CD4-positive, alpha-beta T cell treated with Interleukin-1 beta for 1 hour (primary cell): Measurements from ENCODE around the gene CSPG4.
"Not testable (repeated sequence)": the region's sequence is repeated elsewhere in the genome, so short reads cannot be mapped to it uniquely, and the experiment has no call there.

ENCODE experiments used
- DNase-seq, 2 donors: peaks; one replicate each; pipeline ENCODE4 v3.0.0-alpha.2; 2020 to 2022

The CSPG4 gene, protein sequence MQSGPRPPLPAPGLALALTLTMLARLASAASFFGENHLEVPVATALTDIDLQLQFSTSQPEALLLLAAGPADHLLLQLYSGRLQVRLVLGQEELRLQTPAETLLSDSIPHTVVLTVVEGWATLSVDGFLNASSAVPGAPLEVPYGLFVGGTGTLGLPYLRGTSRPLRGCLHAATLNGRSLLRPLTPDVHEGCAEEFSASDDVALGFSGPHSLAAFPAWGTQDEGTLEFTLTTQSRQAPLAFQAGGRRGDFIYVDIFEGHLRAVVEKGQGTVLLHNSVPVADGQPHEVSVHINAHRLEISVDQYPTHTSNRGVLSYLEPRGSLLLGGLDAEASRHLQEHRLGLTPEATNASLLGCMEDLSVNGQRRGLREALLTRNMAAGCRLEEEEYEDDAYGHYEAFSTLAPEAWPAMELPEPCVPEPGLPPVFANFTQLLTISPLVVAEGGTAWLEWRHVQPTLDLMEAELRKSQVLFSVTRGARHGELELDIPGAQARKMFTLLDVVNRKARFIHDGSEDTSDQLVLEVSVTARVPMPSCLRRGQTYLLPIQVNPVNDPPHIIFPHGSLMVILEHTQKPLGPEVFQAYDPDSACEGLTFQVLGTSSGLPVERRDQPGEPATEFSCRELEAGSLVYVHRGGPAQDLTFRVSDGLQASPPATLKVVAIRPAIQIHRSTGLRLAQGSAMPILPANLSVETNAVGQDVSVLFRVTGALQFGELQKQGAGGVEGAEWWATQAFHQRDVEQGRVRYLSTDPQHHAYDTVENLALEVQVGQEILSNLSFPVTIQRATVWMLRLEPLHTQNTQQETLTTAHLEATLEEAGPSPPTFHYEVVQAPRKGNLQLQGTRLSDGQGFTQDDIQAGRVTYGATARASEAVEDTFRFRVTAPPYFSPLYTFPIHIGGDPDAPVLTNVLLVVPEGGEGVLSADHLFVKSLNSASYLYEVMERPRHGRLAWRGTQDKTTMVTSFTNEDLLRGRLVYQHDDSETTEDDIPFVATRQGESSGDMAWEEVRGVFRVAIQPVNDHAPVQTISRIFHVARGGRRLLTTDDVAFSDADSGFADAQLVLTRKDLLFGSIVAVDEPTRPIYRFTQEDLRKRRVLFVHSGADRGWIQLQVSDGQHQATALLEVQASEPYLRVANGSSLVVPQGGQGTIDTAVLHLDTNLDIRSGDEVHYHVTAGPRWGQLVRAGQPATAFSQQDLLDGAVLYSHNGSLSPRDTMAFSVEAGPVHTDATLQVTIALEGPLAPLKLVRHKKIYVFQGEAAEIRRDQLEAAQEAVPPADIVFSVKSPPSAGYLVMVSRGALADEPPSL (N-terminal part only)

DNA sequence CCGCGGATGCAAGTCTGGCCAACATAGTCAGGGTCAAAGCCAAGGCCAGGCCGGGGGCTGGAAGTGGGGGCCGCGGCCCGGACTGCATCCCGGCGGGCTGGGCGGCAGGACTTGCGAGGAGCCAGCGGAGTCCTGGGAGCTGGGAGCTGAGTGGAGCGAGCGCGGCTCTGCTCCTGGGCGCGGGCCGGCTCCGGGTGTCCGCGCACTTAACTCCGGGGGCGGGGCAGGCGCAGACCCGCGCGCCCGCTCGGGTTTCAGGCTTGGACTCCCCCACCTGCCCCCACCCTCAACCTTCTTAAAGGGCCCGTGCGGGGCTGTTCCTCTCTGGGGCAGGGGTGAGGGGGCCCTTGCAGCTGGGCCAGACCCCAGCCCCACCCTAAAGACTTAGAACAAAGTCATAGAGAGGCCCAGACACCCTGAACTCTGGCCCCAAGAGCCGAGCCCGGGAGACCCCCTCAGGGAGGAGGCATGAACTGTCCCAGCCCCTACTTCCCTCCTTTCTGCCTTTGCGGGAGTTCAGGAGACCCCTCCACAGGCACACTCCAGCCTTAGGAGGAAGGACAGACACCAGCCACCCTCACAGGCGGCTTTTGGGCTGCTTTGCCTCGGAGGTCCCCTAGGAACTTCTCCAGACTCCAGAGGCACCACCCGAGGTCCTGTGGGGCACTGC lies at the start of gene CSPG4:
Gene CSPG4, minus strand, starts transcription at position 181 of the 670 bp plus-strand sequence. Its CDS starts 93 bp downstream, at position 88.
- no peak for DNase-seq

DNA sequence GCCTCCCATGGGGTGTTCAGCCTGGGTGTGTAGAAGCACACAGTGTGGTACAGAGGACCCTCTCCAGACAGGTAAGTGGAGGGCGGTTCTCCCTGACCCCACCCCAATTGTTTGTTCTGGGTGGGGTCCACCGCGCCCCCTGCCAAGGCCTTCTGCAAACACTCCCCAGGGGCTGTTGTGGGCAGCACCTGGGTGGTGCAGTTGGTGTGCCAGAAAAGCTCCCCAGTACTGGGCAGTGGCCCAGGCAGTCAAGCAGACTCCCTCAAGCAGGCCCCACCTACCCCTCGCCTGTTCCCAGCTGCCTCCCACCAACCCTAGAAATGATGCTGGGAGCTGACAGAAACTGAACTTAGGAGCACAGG lies 49.7 kb upstream of the CSPG4 start:
- DNase-seq, result not testable (repeated sequence)

DNA sequence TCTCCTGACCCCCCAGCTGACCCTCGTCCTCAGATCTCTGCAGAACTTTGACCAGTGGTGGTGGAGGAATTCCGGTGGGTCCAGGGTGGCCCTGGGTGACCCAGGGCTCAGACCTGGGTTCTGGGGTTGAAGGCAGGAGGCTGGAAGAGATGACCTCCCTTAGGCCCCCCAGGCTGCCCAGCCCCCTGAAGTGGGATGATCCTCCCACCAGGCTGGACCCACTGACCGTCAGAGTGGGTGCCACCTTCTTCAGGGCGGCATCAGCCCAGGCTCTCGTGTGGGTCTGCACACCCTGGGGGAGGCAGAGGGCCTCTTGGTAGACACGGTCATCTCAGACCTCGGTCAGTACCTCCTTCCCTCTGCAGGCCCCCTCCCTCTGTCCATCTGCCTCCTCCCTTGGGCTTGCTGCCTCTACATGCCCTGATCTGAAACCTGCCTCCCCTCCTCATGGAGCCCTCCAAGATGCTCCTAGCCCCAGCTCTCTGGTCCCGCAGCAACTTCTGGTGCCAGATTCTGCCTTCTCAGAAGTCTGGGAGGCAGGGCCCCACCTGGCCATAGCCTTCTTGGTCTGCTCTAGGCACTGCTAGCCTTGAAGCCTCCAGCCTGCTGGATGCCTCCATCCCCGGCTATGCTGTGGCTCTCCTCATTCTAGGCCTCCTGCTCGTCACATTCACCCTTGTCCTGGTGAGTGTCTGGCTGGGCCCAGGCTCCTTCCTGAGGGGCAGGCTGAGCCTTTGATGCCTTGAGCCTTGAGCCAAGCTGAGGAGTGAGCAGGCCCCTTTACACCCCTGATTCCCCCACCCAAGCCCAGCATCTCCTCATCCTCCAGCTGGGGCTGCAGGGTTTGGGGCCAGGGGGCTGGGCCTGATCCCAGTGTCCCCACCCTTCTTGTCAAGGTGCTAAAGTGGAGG lies 49.1 kb upstream of the CSPG4 start:
- DNase-seq, result no peak

DNA sequence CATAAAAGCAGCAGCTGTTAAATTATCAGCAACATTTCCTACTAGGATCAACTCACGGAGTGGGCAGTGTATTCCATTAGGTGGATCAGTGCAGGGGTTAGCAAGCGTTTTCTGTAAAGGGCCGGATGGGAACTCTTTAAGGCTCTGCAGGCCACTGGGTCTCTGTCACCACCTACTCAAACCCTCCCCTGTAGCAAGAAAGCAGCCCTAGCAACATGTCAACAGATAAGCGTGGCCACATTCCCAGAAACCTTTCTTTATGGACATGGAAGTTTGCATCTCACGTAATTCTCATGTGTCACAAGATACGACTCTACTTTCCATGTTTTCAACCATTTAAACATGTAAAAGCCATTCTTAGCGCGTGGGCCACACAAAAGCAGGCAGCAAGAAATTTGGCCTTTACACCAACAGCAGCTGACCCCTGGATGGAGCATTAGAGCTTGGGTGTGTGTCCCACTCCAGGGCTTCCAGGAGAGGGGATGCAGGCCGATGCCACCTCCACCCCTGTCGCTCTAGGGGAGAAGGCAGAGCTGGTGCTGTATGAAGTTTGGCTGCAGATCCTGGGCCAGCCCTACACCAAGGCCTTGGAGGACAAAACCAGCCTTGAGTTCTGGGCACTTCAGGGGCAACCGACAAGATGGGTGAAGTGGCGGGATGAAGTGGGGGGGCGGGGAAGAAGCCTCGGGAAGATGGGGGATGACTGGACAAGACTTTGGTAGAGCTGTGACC lies 48.2 kb upstream of the CSPG4 start:
- no peak for DNase-seq

DNA sequence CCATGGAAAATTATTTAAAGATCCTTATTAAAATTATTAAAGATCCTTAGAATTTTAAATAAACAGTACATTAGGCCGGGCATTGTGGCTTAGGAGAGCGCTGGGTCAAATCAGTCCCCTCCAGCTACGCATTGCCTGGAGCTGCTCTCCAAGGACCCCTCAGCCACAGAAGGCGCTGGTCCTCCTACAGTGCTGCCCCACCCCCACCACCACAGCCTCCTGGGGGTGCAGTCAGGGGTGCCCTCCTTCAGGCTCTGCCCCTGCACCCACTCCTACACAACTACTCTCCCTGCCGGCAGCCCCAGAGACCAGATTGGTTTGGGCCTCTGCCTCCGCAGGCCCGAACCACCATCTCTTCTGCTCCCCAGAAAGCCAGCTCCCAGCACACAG lies 47.5 kb upstream of the CSPG4 start:
- DNase-seq, result not testable (repeated sequence)

DNA sequence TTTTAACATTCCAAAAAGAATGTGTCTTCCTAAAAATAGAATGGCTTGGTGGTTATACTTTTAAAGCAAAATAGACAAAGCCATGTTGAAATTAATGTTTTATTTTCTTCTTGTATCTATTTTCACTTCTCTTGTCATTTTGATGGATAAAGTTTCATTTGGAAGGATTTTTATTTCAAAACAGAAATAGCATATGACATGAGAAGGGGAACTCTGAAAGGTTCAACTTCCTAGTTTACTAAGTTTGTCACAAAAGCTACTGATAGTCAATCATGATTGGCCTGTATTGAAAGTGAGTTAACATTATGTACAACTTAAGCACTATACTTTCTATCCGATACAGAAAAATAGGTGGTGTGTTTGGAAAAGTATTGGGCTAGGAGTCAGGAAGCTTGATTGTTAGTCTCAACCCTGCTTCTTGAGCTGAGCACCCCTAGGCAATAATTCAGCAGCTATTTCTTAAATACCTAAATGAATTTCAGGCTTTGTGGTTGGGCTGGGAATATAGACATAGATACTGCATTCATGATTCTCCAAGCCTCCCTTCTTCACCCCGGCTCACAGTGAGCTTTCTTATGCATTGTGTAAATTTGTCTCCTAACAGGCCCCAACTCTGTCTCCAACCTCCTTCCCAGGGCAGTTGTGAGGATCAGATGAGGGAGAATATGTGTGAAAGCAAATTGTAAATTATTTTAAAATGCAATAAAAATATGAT lies 46.9 kb upstream of the CSPG4 start:
- DNase-seq, result no peak

DNA sequence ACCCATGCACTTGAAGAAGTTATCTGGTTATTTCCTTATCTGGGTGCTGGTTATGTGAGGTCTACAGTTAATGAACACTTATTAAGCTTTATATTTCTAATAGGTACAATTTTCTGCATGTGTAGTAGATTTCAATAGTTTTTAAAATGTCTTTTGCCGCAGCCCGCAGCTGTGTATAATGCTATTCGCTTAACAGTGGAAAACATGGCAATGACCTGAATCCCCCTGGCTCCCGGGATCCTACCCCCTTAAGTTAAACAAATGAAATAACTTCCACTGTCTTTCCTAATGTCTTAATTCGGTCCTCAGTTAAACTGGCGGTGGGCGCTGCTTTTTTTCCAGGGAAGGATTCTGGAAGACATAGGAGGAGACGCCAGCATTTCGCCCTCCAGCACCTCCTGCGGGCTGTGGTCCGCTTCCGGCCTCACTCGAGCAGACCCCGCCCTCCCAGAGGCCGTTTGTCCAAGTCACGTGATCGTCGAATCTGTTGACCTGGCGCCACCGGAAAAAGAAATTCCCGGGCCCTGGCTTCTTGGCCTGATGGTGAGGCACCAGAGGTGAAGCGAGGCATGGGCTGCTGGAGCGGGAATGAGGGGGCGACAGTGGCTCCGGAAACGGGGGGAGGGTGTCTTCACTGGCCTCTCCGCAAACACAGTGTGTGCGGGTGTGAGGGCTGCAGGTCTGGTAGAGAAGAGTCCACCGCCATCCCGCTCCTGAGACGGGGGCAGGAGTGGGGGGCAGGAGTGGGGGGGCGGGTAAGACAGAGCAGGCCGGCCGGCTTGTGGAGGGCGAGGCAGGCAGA lies 45.6 kb upstream of the CSPG4 start:
- DNase-seq, result peak; percentile 52 to 57

DNA sequence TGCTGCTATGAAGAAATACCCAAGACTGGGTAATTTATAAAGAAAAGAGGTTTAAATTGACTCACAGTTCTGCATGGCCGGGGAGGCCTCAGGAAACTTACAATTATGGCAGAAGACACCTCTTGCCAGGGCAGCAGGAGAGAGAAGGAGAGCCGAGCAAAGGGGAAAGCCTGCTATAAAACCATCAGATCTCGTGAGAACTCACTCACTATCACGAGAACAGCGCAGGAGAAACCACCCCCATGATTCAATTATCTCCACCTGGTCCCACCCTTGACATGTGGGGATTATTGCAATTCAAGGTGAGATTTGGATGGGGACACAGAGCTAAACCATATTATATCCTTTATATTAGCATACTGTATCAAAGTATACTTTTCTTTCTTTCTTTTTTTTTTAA lies 42.2 kb upstream of the CSPG4 start:
- DNase-seq, result not testable (repeated sequence)

DNA sequence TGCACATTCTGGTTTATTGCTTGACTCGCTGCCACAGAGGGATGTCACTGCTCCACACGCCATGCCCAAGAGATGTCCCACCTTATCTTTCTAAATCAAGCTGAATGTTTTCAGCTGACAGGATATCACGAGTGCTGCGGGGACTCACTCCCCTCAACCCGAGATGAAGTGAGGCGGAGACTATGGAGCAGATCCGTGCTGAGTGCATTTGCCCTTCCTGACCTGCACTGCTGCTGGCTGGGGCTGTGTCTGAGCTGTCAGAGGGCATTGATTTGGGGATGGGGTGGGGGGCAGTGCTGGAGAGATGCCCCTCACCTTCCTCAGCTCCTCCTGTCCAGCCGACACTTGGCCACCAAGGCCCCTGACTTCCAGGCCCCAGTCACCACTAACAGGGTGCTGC lies 40.5 kb upstream of the CSPG4 start:
- DNase-seq, result no peak

DNA sequence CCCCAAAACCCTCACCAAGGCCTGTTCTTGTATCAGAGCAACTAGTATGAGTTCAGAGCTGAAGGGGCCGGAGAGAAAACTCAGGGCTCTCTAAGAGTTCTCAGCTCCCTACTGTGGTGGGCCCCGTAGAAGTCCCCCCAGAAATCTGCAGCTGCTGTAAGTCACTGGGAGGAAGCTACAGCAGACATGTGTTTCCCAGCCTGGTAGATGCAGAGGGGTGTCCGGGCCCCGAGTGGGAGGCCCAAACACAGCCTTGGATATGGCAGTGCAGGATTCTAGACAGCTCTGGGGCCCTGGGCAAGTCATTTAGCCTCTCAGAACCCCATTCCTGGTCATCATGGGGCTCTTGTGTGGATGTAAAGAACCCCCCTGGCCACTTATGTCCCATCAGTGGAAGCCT lies 39.2 kb upstream of the CSPG4 start:
- DNase-seq, result no peak

DNA sequence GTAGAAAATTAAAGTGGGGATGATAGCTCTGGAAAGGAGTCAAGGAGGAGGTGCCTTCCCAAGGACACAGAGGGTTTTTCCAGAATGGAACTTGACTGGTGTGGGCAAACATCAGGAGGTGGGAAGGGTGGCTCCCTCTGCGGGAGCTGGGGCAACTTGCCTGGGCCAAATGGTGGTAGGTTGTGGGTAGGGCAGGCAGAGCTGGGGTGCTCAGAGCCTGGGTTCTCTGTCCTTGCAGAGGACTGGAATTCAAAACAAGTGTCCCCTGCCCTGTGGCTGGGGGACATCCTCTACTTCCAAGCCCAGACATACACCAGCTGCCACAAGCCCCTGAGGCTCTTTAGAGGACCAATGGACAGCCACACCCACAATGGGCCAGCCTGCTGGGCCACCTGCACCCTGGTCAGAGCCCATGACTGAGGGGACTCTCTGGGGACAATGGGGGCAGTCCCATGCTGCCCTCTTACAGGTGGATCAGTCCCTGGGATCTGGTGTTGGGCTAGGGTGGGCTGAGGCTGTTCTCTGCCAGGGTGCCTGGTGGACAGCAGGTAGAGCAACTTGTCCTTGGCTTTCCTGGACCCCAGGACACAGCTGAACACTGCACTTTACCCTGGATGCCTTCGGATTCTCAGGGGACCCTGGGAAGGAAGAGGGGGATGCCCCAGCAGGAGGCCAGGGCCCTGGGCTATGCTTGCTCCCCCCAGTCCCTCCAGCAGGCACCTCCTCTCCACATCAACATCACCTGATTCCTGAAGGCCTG lies 38.6 kb upstream of the CSPG4 start:
- no peak for DNase-seq

DNA sequence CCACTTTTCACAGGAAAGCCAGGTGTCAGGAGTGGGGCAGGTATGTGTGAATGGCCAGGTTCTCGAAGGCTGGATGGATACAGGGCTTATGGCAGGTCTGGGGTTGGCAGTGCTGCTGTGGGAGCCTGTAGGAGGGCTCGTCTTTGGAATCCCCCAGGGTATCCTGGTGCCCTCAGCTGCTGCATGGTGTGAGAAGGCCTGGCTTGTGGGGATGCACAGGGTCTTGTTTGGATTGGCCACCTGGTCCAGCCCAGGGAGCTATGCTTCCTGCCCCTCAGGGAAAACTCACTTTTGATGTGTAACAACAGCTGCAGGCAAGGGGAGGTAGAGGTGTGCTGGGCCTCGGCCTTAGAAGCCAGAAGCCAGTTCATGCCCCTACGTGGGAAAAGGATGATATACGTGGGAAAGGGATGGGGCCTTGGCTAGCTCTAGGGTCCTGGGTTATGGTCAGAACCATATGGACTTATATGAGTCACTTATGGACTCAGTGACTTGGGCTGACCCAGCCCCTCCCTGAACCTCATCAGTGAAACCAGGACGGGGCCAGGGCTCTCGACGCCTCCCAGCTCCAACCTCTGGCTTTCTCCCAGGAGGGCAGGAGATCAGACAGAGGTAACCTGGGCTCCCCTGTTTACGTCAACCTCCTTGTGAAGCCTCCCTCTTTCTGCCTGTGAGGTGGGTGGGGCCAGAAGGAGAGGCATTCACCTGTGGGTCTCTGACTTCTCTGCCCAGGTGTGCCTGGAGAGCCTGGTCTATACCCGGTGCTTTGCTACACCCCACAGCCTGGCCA lies 37.8 kb upstream of the CSPG4 start:
- no peak for DNase-seq

DNA sequence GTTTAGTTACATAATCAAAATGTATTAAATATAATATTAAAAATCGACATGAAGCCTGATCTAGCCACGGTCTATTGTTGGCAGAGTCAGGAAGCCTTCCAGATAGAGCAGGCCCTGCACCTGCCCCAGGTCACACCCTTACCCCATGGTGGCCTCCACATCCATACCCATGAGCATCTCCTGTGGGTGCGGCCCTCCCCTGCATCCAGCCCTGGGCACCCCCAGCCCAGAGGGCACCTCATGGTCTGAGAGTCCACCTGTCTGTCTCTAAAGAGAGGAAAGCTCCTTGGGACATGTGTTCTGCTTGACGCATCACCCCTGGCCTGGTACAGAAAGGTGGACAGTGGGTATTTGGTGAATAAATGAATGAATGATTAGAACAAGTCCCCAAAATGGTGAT lies 37.2 kb upstream of the CSPG4 start:
- DNase-seq, result no peak

DNA sequence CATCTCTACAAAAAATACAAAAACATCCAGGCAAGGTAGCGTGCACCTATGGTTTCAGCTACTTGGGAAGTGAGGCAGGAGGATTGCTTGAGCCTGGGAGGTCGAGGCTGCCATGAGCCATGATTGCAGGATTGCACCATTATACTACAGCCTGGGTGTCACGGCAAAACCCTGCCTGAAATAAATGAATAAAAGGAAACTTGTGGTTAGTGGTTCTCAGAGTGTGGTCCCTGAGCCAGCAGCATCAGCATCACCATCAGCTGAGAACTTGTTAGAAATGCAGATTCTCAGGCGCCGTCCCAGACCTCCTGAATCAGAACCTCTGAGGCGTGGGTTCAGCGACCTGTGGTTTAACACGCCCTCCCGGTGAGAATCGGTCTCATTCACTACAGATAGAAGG lies 36.2 kb upstream of the CSPG4 start:
- peak; percentile 29 to 53 for DNase-seq

DNA sequence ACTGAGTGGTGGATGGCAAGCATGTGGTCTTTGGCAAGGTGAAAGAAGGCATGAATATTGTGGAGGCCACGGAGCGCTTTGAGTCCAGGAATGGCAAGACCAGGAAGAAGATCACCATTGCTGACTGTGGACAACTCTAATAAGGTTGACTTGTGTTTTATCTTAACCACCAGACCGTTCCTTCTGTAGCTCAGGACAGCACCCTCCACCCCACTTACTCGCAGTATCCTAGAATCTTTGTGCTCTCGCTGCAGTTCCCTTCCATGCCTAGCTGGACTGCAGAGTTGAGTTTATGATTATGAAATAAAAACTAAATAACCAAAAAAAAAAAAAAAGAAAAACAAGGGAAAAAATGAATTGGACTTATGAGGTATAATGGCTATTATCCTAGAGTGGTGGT lies 34.5 kb upstream of the CSPG4 start:
- DNase-seq, result not testable (repeated sequence)

DNA sequence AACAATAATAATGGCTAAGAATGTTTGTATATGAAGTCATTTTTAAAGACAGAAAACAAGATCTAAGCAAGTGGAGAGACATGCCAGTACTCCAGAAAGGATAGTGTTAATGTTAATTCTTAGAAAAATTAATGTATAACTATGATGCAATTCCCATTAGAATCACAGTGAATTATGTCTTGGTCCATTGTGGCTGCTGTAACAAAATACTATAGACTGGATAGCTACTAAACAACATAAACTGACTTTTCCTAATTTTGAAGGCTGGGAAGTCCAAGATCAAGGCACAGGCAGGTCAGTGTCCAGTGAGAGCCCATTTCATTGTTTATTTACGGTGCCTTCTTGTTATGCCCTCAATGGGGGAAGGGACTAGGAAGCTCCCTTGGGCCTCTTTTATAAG lies 32.7 kb upstream of the CSPG4 start:
- DNase-seq, result no peak

DNA sequence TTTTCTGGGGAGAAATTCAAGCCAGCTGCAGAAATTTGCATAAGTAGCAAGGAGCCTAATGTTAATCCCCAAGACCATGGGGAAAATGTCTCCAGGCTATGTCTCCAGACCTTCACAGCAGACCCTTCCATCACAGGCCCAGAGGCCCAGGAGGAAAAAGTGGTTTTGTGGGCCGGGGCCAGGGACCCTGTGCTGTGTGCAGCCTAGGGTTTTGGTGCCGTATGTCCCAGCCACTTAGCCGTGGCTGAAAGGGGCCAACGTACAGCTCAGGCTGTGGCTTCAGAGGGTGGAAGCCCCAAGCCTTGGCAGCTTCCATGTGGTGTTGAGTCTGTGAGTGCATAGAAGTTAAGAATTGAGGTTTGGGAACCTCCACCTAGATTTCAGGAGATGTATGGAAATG lies 29.7 kb upstream of the CSPG4 start:
- DNase-seq, result not testable (repeated sequence)

DNA sequence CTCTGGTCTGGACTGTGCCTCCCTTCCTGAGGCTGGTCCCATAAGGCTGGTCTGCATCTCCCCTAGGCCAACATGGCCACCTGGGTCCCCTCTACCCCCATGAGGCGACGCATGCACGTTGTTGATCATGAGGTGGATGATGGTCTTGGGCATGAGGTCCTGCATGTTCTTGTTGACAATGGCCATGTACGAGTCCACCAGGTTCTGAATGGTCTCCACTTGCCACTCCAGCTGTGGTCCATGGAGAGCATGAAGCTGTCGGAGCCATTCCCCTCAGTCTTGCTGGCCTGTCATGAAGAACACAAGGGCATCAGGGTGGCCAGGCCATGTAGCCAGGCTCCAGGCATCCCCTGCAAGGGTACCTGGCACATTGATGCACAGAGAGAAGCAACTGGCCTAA lies 27.1 kb upstream of the CSPG4 start:
- DNase-seq, result no peak
